Kidney epithelial cell (primary cell): ENCODE measurements around the gene ADGRA1. TPM values are rescaled to one million over a fixed set of nuclear protein-coding genes. Genes with fewer than 3 reads are reported as not detected.

Experiments used
- DNase-seq: peaks from one replicate; pipeline ENCODE4 v3.0.0-alpha.2; 2010; ENCODE audit warnings: low read depth
- H3K27me3 ChIP-seq: 2 replicates; pipeline ENCODE4 v1.6.0; 2011; ENCODE audit warnings: low read length; ENCODE audit not compliant: control insufficient read depth, insufficient read depth
- H3K36me3 ChIP-seq: 2 replicates; pipeline ENCODE4 v1.5.1; 2011; ENCODE audit warnings: low read length; ENCODE audit not compliant: control insufficient read depth, insufficient read depth
- H3K4me3 ChIP-seq: 2 replicates; pipeline ENCODE4 v1.5.1; 2011; ENCODE audit warnings: low read depth, mild to moderate bottlenecking, control low read depth, low read length
- CTCF ChIP-seq: IDR thresholded peaks from 2 replicates; pipeline ENCODE4 v1.5.1; 2011; ENCODE audit warnings: mild to moderate bottlenecking, moderate library complexity, low read length, control low read depth, inconsistent platforms; ENCODE audit not compliant: insufficient read depth, poor library complexity, severe bottlenecking
- total RNA-seq: library from RNA; depleted of rRNA; stranded (reverse); fragments of >200 nt; gene quantifications from 2 replicates; pipeline ENCODE4 v1.2.3, GENCODE V29; 2015

The ADGRA1 gene
- total RNA-seq, 1 donor from 2014 or later, result not detected

GRCh38 chr10:133125901-133126300, 38.2 kb downstream of the ADGRA1 start:
- H3K36me3 ChIP-seq, result no peaks in the 10 kb centered on the region
- TF ChIP-seq CTCF, result no peak
- no peak overlapping the region for H3K4me3 ChIP-seq
- DNase-seq, result no peak
- H3K27me3 ChIP-seq, result peaks cover 3% of the 10 kb centered on the region

- H3K27me3 ChIP-seq, result peaks cover 10% of the 10 kb centered on the region
- no peak for TF ChIP-seq CTCF
- no peak overlapping the region for H3K4me3 ChIP-seq
- no peak for DNase-seq
- H3K36me3 ChIP-seq, result no peaks in the 10 kb centered on the region
These were observed 38.9 kb downstream of the ADGRA1 start for GRCh38 chr10:133126431-133127290.

GRCh38 chr10:133127291-133128125, 39.8 kb downstream of the ADGRA1 start:
- peaks cover 17% of the 10 kb centered on the region for H3K27me3 ChIP-seq
- H3K4me3 ChIP-seq, result no peak overlapping the region
- DNase-seq, result no peak
- H3K36me3 ChIP-seq, result no peaks in the 10 kb centered on the region
- no peak for TF ChIP-seq CTCF

GRCh38 chr10:133128126-133129070, 40.7 kb downstream of the ADGRA1 start:
- peaks cover 24% of the 10 kb centered on the region for H3K27me3 ChIP-seq
- no peaks in the 10 kb centered on the region for H3K36me3 ChIP-seq
- DNase-seq, result no peak
- no peak for TF ChIP-seq CTCF
- no peak overlapping the region for H3K4me3 ChIP-seq

- DNase-seq, result no peak
- no peak for TF ChIP-seq CTCF
These were observed 41.5 kb downstream of the ADGRA1 start for GRCh38 chr10:133129071-133129858.

More at GRCh38 chr10:133129071-133129858, 41.5 kb downstream of the ADGRA1 start:
- Histone ChIP-seq H3K4me3 (no peak overlapping the region), H3K36me3 (no peaks in the 10 kb centered on the region), H3K27me3 (peaks cover 26% of the 10 kb centered on the region)
